ENCODE data around the gene TPX2.

GRCh38 chr20:31835977-31836852, 97.1 kb downstream of the TPX2 start:
- TF ChIP-seq CTCF (IDR thresholded peaks at IDR 0.05) (peak in 1 of 5 experiments; percentile 16), POLR2A (IDR thresholded peaks at IDR 0.05) (no peak)
